Activated CD8-positive, alpha-beta memory T cell treated with anti-CD3 and anti-CD28 coated beads, Interleukin-2, amount 50 U/mL, for 48 hours (primary cell): ENCODE measurements around the gene SNX25.
"Not testable (repeated sequence)": the region's sequence is repeated elsewhere in the genome, so short reads cannot be mapped to it uniquely, and the experiment has no call there.

Experiments
- DNase-seq: peaks from one replicate; pipeline ENCODE4 v3.0.0-alpha.2; 2020

Gene SNX25

DNA sequence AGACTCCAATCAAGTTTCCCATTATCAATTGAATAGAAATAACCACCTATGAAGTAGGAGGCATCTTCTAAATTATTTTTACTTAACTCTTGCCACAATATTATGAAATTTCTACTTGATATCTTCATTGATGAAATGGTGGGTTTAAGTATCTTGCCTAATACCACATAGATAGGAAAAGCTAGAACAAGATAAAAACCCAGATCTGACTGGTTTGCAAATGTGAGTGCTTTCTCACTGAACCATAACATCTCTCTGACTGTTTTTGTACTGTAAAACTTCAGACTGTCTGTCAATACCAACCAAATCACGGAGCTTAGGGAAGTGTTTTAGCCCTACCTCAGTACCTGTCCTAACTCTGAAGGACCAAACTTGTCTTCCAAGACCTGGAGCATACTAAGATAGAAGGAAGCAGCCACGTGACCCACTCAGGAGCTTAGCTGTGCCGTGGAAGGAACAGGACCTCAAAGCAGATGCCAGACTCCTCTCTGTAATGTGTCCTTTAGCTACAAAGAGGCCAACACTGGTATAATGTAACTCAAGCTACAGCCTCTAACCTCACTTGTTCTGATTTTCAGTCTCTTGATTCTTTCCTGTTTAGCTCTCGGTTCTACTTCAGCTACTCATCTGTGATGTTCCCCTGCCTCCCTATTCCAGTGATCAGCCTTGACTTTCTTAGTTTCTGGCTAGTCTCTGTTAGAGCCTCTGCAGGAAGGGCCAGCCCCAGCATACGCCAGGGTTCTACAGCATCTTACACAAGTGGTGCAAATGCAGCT is 101.9 kb downstream of the SNX25 start:
- no peak for DNase-seq

GRCh38 chr4:185312699-185313098 is 103.3 kb downstream of the SNX25 start:
- no peak for DNase-seq

DNA sequence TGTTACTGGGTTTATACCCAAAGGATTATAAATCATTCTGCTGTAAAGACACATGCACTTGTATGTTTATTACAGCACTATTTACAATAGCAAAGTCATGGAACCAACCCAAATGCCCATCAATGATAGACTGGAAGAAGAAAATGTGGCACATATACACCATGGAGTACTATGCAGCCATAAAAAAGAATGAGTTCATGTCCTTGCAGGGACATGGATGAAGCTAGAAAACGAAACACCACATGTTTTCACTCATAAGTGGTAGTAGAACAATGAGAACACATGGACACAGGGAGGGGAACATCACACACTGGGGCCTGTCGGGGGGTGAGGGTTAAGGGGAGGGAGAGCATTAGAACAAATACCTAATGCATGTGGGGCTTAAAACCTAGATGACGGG is 108.1 kb downstream of the SNX25 start:
- not testable (repeated sequence) for DNase-seq

DNA sequence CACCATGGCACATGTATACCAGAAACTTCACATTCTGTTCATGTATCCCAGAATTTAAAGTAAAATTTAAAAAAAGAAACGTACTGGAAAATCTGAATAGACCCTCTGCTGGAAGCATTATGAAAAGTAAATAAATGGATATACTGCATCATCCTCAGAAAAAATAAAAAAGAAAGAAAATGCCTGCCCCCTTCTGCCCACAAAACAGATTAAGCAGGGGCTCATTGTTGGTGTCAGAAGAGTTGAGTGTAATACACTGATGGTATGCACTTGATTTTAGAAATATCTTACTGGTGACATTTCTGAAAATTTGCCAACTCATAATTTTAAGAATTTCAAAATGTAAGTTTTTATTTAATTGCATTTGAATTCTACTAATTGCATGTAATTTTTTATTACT is 108.5 kb downstream of the SNX25 start:
- no peak for DNase-seq

GRCh38 chr4:185318679-185319078 is 109.3 kb downstream of the SNX25 start:
- DNase-seq: no peak

- DNase-seq: no peak
Measured at GRCh38 chr4:185322803-185323202, 113.4 kb downstream of the SNX25 start.

DNA sequence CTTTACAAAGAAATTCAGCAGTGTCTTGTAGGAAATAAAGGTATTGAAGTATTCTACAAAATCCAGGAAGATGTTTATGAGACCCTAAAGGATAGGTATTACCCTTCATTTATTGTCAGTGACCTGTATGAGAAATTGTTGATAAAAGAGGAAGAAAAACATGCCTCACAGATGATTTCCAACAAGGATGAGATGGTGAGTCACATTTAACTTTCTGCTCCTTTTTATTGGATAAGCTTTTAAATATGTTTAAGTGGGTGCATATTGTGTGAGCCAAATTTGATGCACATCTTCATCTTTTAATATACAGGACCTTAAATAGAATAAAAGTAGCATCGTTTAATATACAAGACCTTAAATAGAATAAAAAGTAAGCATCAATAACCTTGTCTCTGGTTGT is 114.2 kb downstream of the SNX25 start:
- DNase-seq: no peak

GRCh38 chr4:185324361-185324760 is 115.0 kb downstream of the SNX25 start:
- DNase-seq: not testable (repeated sequence)

DNA sequence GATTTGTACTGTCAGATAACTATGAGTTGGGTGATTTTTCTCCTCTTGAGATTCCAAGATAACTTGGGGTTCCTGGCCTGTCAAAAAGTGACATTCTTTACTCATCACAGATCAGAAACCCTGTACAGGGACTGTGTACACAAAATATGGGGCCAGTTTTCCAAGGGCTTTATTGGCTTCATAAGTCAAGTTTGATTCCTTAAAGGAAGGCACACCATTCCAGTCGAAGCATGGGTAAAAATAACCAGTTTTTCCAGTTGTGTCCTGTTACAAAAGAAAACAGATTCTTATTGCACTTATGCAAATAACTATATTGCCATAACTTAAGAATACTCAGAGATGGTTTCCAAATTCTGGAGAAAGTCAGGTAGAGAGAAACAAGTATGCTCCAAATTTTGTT is 116.3 kb downstream of the SNX25 start:
- not testable (repeated sequence) for DNase-seq

- DNase-seq: no peak
Measured at GRCh38 chr4:185328586-185328985, 119.2 kb downstream of the SNX25 start.

DNA sequence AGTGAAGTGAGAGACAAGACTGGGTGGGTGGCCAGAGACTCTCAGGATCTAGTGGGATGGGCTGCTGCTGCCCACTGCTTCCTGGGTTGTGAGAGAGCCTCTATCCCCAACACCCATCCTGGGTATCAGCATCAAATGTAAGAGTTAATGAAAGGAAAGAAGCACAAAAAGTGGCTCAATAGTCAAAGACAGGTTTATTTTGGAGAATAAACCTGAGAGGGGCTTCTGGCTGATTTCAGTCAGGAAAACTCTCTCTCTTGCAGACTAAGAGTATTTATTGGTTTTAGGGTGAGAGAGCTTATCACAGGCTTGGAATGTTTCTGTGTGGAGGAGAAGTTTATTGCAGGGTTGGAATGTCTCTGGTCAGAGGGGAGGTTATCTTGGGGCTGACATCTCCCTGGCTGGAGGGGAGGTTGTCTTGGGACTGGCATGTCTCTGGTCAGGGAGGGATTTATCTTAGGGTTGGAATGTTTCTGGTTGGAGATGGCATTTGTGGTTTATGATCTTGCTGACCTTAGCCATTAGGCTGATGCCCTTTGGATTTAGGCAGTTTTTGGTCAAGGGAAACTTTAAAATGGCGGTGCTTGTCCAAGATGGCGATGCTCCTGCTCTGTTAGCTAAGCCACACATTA is 120.6 kb downstream of the SNX25 start:
- not testable (repeated sequence) for DNase-seq

DNA sequence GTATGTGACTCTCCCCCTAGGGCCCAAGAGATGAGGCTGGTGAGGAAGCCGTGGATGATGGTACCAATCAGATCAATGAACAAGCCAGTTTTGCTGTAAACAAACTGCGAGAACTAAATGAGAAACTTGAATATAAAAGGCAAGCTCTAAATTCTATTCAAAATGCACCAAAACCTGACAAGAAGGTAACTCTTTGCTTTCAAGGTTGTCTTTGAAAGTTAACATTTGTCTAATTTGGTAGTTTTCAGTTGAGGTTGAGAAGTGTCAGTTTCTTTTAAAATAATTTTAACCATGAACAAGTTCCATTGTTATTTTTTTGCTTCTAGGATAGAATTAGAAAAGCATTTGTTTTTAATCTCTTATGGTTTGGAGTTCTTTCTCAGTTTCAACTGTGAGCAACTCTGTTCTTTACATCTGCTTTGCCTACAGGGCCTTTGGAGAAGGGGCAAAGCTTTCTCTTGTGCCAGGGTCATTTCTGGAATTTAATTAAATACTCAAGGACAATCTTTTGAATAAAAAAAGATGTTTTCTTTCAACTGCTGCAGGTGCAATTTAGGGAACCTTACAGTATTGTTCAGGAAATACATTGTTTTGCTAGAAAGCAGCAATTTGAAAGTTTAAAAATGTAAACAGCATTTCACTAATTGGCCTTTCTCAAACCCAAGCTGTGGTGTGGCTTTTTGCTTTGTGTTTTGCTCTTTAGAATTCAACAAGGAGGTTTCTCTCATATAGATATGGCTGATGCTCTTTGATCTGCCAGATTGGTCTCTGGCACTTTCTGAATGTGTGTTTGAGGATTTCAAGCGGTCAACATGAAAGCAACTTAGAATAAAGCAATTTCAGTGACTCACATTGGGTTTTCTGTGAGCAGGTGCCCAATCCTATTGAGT is 123.4 kb downstream of the SNX25 start:
- no peak for DNase-seq

- no peak for DNase-seq
Measured at GRCh38 chr4:185334326-185334725, 124.9 kb downstream of the SNX25 start.

GRCh38 chr4:185335579-185335978 is 126.2 kb downstream of the SNX25 start:
- DNase-seq: no peak

DNA sequence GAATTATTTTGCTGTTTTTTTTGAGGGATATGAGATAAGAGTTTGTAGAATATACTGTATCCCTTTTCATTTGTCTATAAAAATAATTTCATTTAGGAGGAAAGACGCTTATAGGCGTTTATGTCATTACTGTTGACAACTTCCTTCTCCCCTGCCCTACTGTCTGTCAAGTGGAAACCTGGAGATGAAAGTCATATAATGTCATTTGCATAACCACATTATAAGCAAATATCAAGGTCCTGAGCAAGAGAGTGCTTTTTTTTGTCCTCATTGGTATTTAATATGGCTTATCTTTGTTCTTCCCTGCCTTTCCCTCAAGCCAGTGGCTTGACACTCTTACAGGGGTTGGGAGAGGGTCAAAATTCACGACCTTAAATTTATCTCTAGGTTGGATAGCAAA is 130.5 kb downstream of the SNX25 start:
- no peak for DNase-seq

- DNase-seq: no peak
Measured at GRCh38 chr4:185341377-185341776, 132.0 kb downstream of the SNX25 start.

GRCh38 chr4:185341841-185342240 is 132.4 kb downstream of the SNX25 start:
- DNase-seq: no peak

- DNase-seq: no peak
Measured at GRCh38 chr4:185343726-185344581, 134.6 kb downstream of the SNX25 start.

GRCh38 chr4:185344743-185345538 is 135.5 kb downstream of the SNX25 start:
- no peak for DNase-seq

GRCh38 chr4:185346975-185347601 is 137.7 kb downstream of the SNX25 start:
- DNase-seq: no peak

DNA sequence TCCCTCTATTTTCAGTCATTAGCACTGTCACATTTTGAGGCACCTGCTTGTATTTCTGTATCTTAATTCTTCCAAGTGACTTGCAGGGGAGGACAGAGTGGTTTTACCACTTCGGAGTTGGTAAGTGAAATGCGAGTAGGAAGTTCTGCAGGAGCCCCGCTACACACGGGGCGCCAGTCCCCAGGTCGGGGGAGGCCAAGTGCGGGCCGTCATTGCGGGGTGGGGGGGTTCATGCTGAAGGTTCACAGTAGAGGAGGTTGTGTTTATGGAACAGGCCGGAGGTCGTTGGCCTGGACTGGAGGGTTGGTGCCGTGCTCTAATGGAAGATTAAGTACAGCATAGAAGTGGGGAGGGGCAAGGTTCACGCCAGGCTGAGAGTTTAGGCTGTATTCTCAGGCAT is 142.3 kb downstream of the SNX25 start:
- no peak for DNase-seq
